ENCODE measurements around the gene NAALADL2. TPM values are rescaled to one million over a fixed set of nuclear protein-coding genes. Genes with fewer than 3 reads are reported as not detected.

NAALADL2 gene
- polyA plus RNA-seq, 2 of the 4 experiments (the other 2 are of a cell fraction): 0.09 to 0.28 TPM

- Histone ChIP-seq H3K4me2 (no peak overlapping the region), H3K4me1 (no peaks in the 10 kb centered on the region), H3K9me3 (no peaks in the 10 kb centered on the region), H3K4me3 (no peak overlapping the region), H3K27ac (no peak overlapping the region)
- ATAC-seq: no peak
- TF ChIP-seq EHMT2 (IDR thresholded peaks at IDR 0.05; ENCODE audit: low read depth): no peak
- TF ChIP-seq CTCF (IDR thresholded peaks at IDR 0.05): no peak
- no peak for TF ChIP-seq SMC3 (IDR thresholded peaks at IDR 0.05)
- TF ChIP-seq REST (IDR thresholded peaks at IDR 0.05): no peak
- DNase-seq (ENCODE audit: low read depth in 1 of 2, low spot score in 1 of 2): no peak
- 35% methylated on average over 3 of the region's 3 CpGs for WGBS (ENCODE audit: missing lambda C conversion rate)
- POLR2A ChIA-PET: no interaction called here
- CTCF ChIA-PET: no interaction called here
- FAIRE-seq: no peak
Observed at GRCh38 chr3:175278680-175279079, 419.5 kb downstream of the NAALADL2 start.

GRCh38 chr3:175279457-175279856, 420.3 kb downstream of the NAALADL2 start:
- TF ChIP-seq REST (IDR thresholded peaks at IDR 0.05) (no peak), EP300 (IDR thresholded peaks at IDR 0.05) (no peak), HOXA7 (CRISPR knock-in tag; IDR thresholded peaks at IDR 0.05) (no peak), RNF2 (IDR thresholded peaks at IDR 0.05; ENCODE audit: borderline replicate concordance, low read depth) (no peak), RARB (CRISPR knock-in tag; IDR thresholded peaks at IDR 0.05) (no peak), KDM5A (IDR thresholded peaks at IDR 0.05) (no peak), KDM1A (IDR thresholded peaks at IDR 0.05; ENCODE audit: low read depth) (no peak), CBX8 (IDR thresholded peaks at IDR 0.05) (no peak), CBX2 (IDR thresholded peaks at IDR 0.05; ENCODE audit: borderline replicate concordance, low read depth) (no peak), EHF (CRISPR knock-in tag; IDR thresholded peaks at IDR 0.05) (no peak), ZC3H11A (IDR thresholded peaks at IDR 0.05) (no peak), PHF8 (IDR thresholded peaks at IDR 0.05; ENCODE audit: borderline replicate concordance, low read depth) (no peak), MYC (IDR thresholded peaks at IDR 0.05; ENCODE audit: borderline replicate concordance, low read length) (no peak), PBX3 (IDR thresholded peaks at IDR 0.05) (no peak), NR3C1 (IDR thresholded peaks at IDR 0.05) (no peak)
- DNase-seq (ENCODE audit: low read depth in 1 of 2, low spot score in 1 of 2): no peak
- no peaks in the 10 kb centered on the region for H3K4me1 ChIP-seq
- no peak overlapping the region for H3K4me2 ChIP-seq
- 74% methylated on average over 1 of the region's 1 CpG for WGBS (ENCODE audit: missing lambda C conversion rate)
- POLR2A ChIA-PET: no interaction called here
- H3K27ac ChIP-seq: no peak overlapping the region
- no peak for FAIRE-seq
- H3K4me3 ChIP-seq: no peak overlapping the region
- CTCF ChIA-PET: no interaction called here
- ATAC-seq: no peak
- no peaks in the 10 kb centered on the region for H3K9me3 ChIP-seq

All from A549 (cell line).